Adrenal gland (tissue), 5 donors: ENCODE measurements around the gene KLHL2.
"Not testable (repeated sequence)": the region's sequence is repeated elsewhere in the genome, so short reads cannot be mapped to it uniquely, and the experiment has no call there.

Source experiments
- POLR2A ChIP-seq, 2 donors: fragments of 450-650 bp; IDR thresholded peaks; one replicate each; pipeline ENCODE4 v1.6.1; 2017; ENCODE audit warnings: antibody characterized with exemption in 2 of 2, mild to moderate bottlenecking in 2 of 2, moderate library complexity in 1 of 2
- TF ChIP-seq, protein P1 (sequence below), 6 experiments: fragments of 450-650 bp in 4 of 6; fragments of 200-600 bp in 2 of 6; sonication (generic) in 1 of 6; IDR thresholded peaks; 1 replicate in 5 of 6; 2 replicates in 1 of 6; pipeline versions ENCODE4 v1.5.1 to v1.8.0; 2016 to 2021; ENCODE audit warnings: antibody characterized with exemption in 6 of 6, mild to moderate bottlenecking in 2 of 6, moderate library complexity in 1 of 6
- donor health status: DM: no; HTN: no; CAD: no.

DNA sequence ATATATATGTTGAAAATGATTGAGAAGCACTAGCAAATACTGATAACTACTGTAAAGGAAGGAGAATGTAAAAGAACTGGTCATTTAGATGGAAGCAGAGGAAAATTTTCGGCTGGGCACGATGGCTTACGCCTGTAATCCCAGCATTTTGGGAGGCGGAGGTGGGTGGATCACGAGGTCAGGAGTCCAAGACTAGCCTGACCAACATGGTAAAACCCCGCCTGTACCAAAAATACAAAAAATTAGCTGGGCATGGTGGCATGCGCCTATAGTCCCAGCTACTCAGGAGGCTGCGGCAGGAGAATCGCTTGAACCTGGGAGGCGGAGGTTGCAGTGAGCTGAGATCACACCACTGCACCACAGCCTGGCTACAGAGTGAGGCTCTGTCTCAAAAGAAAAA is 22.4 kb upstream of the KLHL2 start:
- TF ChIP-seq, protein P1, sequence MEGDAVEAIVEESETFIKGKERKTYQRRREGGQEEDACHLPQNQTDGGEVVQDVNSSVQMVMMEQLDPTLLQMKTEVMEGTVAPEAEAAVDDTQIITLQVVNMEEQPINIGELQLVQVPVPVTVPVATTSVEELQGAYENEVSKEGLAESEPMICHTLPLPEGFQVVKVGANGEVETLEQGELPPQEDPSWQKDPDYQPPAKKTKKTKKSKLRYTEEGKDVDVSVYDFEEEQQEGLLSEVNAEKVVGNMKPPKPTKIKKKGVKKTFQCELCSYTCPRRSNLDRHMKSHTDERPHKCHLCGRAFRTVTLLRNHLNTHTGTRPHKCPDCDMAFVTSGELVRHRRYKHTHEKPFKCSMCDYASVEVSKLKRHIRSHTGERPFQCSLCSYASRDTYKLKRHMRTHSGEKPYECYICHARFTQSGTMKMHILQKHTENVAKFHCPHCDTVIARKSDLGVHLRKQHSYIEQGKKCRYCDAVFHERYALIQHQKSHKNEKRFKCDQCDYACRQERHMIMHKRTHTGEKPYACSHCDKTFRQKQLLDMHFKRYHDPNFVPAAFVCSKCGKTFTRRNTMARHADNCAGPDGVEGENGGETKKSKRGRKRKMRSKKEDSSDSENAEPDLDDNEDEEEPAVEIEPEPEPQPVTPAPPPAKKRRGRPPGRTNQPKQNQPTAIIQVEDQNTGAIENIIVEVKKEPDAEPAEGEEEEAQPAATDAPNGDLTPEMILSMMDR (IDR thresholded peaks at IDR 0.05): not testable (repeated sequence)
- TF ChIP-seq POLR2A (IDR thresholded peaks at IDR 0.05): not testable (repeated sequence)
